ACC112 (cell line): Measurements from ENCODE around the gene THEM4.
A peak's percentile ranks its signal among the peaks of the same experiment; 100 is the strongest.

Experiments used
- H2AFZ ChIP-seq: fragments of 200-600 bp; sonication (generic); one replicate; pipeline ENCODE4 v1.6.0; 2017; ENCODE audit warnings: antibody characterized with exemption, low read length; ENCODE audit not compliant: unreplicated experiment
- H3K27ac ChIP-seq: fragments of 200-600 bp; sonication (generic); 2 replicates; pipeline ENCODE4 v1.5.1; 2014; ENCODE audit warnings: low read depth, mild to moderate bottlenecking, antibody characterized with exemption, low read length, moderate library complexity
- H3K27me3 ChIP-seq: fragments of 200-600 bp; sonication (generic); 2 replicates; pipeline ENCODE4 v1.6.1; 2014; ENCODE audit warnings: mild to moderate bottlenecking, antibody characterized with exemption, low read length, moderate library complexity, mixed read lengths; ENCODE audit not compliant: insufficient read depth
- H3K36me3 ChIP-seq: fragments of 200-600 bp; sonication (generic); 2 replicates; pipeline ENCODE4 v1.6.1; 2016; ENCODE audit warnings: mild to moderate bottlenecking, antibody characterized with exemption, low read length, moderate library complexity, mixed read lengths; ENCODE audit not compliant: insufficient read depth
- H3K4me1 ChIP-seq: fragments of 200-600 bp; sonication (generic); one replicate; pipeline ENCODE4 v1.6.1; 2016; ENCODE audit warnings: low read length, mixed read lengths; ENCODE audit not compliant: insufficient read depth, unreplicated experiment, control insufficient read depth
- H3K4me3 ChIP-seq: fragments of 200-600 bp; sonication (generic); 2 replicates; pipeline ENCODE4 v1.5.1; 2014; ENCODE audit warnings: mild to moderate bottlenecking, low read depth, low read length
- H3K79me2 ChIP-seq: fragments of 200-600 bp; sonication (generic); one replicate; pipeline ENCODE4 v1.6.0; 2016; ENCODE audit warnings: low read length; ENCODE audit not compliant: control insufficient read depth, unreplicated experiment, insufficient read depth

The THEM4 gene

DNA sequence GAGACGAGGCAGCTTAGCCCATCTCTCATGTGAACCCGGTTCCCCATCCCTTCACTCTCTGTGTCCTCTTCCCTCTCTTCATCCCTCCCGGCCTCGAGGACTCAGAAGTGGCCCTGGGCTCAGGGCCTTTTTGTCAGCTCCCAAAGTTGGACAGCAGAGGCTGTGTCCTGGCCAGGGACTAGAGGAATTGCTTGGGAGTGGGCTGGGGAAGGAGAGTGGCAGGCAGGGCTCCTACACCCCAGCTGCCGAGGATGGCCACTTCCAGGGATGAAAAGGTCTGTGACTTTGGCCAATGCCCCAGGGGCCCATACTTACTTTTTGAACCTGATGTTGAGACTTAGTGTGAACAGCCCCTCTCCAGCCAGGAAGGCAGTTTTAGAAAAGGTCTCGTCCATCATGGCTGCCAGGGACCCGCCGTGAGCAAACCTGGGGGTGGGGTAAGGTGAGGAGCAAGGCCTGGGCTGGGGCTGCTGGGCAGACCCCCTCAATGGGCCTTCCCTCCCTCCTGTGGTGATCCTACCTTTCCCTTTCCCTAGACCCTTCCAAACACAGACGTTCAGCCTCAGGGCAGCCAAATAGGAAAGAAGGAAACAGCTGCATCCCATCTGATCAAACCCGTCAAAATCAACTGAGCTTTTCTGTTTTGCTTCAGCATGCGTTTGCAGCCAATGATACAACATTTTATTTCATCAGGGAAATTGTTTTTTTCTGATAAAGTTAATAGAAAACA lies 61.3 kb downstream of the THEM4 start:
- Histone ChIP-seq H3K27me3 (no peaks in the 10 kb centered on the region), H3K4me1 (peaks cover 10% of the 10 kb centered on the region), H2AFZ (no peak overlapping the region), H3K36me3 (no peaks in the 10 kb centered on the region), H3K4me3 (no peak overlapping the region), H3K79me2 (no peaks in the 10 kb centered on the region), H3K27ac (no peak overlapping the region)

DNA sequence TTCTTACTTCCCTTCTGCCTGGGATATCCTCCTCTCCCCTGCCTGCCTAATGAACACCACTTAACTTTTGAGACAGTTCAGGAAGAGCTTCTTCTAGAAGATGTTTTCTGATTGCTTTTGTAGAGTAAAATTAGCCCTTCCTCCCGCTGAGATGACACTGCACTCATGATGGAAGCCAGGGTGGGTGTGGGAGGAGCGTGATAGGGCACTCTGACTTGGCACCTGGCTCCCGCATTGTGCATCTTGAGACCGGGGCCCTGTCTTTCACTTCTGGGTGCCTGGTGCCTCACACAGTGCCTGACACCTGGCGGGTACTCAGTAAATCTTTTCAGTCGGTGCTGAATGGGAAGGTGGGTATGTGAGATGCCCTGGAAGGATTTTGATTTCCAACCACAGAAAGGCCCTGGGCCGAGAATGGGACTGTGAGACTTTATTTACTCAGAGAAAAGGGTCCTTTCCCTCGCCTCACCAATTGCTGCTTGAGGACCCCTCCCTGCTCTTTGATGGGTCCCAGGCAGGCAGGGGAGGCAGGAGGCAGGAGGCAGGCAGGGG lies 62.5 kb downstream of the THEM4 start:
- no peaks in the 10 kb centered on the region for H3K27me3 ChIP-seq
- no peaks in the 10 kb centered on the region for H3K79me2 ChIP-seq
- 0 out of 2 replicates have a peak overlapping the region, but pooled peaks have one; percentile 25 for H3K27ac ChIP-seq
- no peak overlapping the region for H2AFZ ChIP-seq
- H3K36me3 ChIP-seq = no peaks in the 10 kb centered on the region
- peaks cover 11% of the 10 kb centered on the region for H3K4me1 ChIP-seq
- H3K4me3 ChIP-seq = peak overlapping the region; percentile 6; the same call in 1 of the 2 replicates

DNA sequence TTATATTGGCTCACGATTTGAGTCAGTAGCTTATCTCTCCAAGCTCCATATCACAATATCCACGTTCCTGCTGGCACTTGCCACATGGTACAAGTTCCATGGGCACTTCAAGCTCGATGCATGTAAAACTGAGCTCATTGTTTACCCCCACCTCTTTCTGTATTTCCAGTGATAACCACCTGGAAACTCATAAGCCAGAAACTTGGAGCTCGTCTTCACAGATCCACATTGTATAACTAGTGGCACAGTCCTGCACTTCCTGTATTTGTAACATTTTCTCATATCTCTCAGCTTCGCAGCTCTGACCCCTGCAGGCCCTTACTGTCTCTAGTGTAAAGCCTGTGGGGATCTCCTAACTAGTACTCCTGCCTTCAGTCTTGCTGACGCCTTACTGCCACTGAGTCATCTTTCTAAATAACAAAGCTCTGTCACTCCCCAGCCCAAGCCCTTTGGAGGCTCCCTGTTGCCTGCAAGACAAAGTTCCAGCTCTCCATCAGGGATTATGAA lies 63.2 kb downstream of the THEM4 start:
- H3K4me3 ChIP-seq = no peak overlapping the region
- peaks cover 18% of the 10 kb centered on the region for H3K4me1 ChIP-seq
- peak overlapping the region; percentile 82 for H2AFZ ChIP-seq
- peak overlapping the region; percentile 49; the same call in 1 of the 2 replicates for H3K27ac ChIP-seq
- no peaks in the 10 kb centered on the region for H3K36me3 ChIP-seq
- no peaks in the 10 kb centered on the region for H3K27me3 ChIP-seq
- H3K79me2 ChIP-seq = no peaks in the 10 kb centered on the region

DNA sequence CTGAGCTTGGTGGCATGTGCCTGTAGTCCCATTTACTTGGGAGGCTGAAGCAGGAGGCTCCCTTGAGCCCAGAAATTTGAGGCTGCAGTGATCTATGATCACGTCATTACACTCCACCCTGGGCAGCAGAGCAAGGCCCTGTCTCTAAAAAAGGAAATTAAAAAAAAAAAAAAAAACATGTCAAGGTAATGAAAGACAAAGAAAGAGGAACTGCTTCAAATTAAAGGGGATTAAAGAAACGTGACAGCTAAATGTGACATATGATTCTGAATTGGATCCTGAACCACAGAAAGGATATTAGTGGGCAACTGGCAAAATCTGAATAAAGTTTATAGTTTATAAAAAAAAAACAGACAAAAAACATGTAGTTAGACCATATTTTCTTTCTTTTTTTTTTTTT lies 65.9 kb downstream of the THEM4 start:
- no peak overlapping the region for H3K4me3 ChIP-seq
- H2AFZ ChIP-seq = no peak overlapping the region
- H3K27me3 ChIP-seq = peaks cover 6% of the 10 kb centered on the region; the same call in 1 of the 2 replicates
- no peak overlapping the region for H3K27ac ChIP-seq
- H3K36me3 ChIP-seq = no peaks in the 10 kb centered on the region
- H3K79me2 ChIP-seq = no peaks in the 10 kb centered on the region
- peaks cover 34% of the 10 kb centered on the region for H3K4me1 ChIP-seq

DNA sequence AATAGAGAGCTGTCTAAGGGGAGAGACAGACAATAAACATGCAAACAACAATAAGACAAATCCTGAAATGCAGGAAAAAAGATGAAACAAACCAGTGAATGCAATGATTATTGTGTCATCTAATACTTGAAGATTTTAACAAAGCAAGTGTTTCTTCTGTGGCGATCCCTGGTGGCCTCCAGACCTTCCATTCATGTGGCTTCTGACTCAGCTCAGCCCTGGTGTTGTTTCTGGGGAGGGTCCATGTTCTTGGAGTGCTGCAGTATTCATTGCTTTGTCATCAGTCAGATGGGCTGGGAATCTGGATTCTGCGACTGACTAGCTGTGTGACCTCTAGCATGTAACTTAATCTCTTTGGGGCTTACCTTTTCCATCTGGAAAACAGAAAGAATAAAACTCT lies 68.2 kb downstream of the THEM4 start:
- Histone ChIP-seq H3K27ac (peak overlapping the region; percentile 32; the same call in 1 of the 2 replicates), H3K4me1 (peaks cover 38% of the 10 kb centered on the region)

DNA sequence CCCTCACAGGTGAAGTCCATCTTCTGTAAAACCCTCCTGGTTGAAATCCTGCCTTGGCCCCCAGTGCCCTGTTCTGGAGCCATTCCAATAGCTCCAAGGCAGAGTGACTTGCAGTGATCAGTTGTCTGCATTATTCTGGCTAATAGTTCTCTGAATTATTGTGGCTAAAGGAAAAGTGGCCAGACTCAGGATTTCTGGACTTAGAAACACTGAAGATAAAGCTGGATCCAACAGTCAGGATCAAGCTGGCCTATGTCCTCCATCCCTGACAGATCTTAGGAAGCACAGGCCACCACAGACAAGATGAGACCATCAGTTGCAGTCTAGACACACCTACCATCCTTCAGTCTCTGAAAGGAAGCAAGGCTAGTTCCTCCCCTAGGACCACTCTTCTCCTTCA lies 68.9 kb downstream of the THEM4 start:
- Histone ChIP-seq H3K4me3 (no peak overlapping the region), H2AFZ (no peak overlapping the region), H3K27ac (no peak overlapping the region)

More for the DNA sequence above, 68.2 kb downstream of the THEM4 start:
- Histone ChIP-seq H3K4me3 (peak overlapping the region; percentile 6), H2AFZ (no peak overlapping the region), H3K79me2 (no peaks in the 10 kb centered on the region), H3K36me3 (no peaks in the 10 kb centered on the region), H3K27me3 (peaks cover 13% of the 10 kb centered on the region; the same call in 1 of the 2 replicates)

DNA sequence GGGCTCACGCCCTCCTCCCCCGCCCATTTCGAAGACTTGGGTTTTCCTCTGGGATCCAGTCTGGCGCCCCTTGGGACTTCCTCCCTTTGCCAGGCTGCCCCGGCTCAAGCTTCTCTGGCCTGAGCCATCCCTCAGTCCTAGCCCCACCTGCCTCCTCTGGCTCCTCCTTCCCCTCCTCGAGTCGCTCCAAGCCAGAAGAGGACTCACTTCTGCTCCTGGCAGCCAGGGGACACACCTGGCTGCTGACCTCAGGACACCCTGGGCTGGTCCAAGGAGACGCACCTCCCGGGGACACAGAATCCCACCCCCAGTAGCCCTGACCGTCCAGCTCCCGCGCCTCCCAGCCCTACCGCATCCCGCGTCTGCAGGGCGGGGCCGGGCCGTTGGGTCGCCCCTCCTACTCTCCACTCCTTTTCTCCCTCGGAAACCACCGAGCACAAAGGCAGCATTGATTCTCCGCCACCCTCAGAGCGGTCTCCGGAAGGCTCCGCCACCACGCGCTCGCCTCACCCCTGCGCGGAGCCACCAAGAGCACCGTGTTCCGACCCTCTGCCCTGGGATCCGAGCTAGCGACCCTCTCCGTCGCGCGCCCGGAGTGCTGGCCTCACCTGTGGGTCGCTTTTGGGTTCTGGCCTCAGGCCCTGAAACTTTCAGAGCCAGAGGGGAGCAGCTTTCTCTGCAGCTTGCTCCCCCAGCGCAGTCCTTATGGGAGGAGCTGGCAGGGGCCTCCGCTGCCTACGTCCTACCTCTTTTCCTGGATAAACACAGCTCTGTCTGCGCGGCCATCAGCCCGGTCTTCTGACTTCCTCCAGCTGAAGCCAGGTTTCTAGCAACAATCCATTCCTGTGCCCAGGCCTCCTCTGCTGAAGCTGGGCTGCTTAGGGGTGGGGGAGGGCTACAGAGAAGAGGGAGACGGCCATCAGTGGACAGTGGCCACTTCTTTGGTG lies 69.6 kb downstream of the THEM4 start, which contains the start of gene C2CD4D:
C2CD4D (minus strand) TSS at position 364 of the 947 bp plus-strand sequence. CDS start 831 bp downstream, outside the sequence.
- Histone ChIP-seq H2AFZ (peak within 1 kb of the TSS; percentile 55), H3K4me3 (peak within 1 kb of the TSS; percentile 76), H3K36me3 (no peaks in the 10 kb centered on the region), H3K27me3 (peaks cover 13% of the 10 kb centered on the region; the same call in 1 of the 2 replicates), H3K79me2 (no peaks in the 10 kb centered on the region), H3K4me1 (peaks cover 34% of the 10 kb centered on the region), H3K27ac (no peak within 1 kb of the TSS)

More for the DNA sequence above, 68.9 kb downstream of the THEM4 start:
- Histone ChIP-seq H3K4me1 (peaks cover 34% of the 10 kb centered on the region), H3K36me3 (no peaks in the 10 kb centered on the region), H3K79me2 (no peaks in the 10 kb centered on the region), H3K27me3 (peaks cover 13% of the 10 kb centered on the region; the same call in 1 of the 2 replicates)

DNA sequence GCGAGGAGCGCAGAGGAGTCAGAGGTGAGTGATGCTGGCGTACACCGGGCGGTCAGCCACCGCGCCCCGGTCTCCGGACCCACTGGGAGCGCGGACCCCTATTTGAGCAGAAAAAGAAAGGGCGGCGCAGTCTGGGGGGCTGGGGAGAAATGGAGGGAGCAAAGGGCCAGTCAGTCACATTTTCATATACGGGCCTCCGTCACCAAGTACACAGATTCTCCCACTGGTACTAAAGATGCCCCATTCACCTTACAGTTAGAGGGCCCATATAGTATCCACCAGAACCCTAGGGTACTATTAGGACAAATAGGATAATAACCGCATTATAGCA lies 70.3 kb downstream of the THEM4 start:
- Histone ChIP-seq H3K27ac (no peak overlapping the region), H3K36me3 (no peaks in the 10 kb centered on the region), H3K27me3 (peaks cover 13% of the 10 kb centered on the region; the same call in 1 of the 2 replicates), H2AFZ (peak overlapping the region; percentile 55), H3K79me2 (no peaks in the 10 kb centered on the region), H3K4me3 (peak overlapping the region; percentile 76), H3K4me1 (peaks cover 34% of the 10 kb centered on the region)

DNA sequence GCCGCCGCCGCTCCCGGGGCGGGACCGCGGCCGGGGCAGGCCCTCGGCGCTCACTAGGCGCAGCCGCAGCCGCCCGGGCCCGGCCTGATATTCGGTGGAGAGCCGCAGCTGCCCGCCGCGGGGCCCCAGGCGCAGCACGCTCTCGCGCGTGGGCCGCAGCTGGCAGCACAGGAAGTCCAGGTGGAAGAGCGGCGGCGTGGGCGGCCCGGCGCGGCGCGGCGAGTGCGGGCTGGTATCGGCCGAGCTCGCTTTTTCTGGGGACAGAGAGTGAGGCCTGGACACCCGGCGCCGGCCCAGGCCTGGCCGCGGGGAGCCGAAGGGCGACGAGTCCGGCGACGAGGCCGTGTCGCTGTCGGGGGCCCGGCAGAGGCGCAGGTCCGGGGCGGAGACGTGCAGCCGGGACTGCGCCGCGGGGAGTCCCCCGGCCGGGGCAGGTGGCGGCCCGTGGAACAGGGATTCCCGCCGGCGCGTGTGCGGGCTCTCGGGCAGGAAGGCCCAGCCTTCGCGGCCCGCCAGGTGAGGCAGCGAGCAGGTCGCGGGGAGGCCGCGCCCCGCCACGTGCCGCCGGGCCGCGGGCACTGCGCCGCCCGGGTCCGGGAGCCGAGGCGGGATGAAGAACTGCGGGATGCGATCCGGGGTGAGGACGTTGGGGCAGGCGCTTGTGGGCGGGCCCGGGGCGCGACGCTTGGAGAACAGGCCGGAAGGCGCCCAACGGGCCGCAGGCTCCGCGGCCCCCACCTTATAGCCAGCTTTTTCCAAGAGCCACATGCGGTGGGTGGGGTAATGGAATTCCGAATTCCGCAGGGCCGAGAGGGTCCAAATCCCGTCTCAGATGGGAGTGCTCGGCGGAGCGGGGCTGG lies 70.9 kb downstream of the THEM4 start:
- Histone ChIP-seq H3K27ac (no peak overlapping the region), H3K27me3 (peaks cover 13% of the 10 kb centered on the region; the same call in 1 of the 2 replicates), H3K79me2 (no peaks in the 10 kb centered on the region), H3K4me3 (peak overlapping the region; percentile 76), H2AFZ (peak overlapping the region; percentile 55), H3K36me3 (no peaks in the 10 kb centered on the region), H3K4me1 (peaks cover 34% of the 10 kb centered on the region)
